ENCODE results near the gene ASIC3.

- no peak for TF ChIP-seq POLR2A (IDR thresholded peaks at IDR 0.05)
- TF ChIP-seq CTCF (IDR thresholded peaks at IDR 0.05), result no peak
Measured at GRCh38 chr7:151018421-151019129, 29.8 kb upstream of the ASIC3 start.

Data from right lobe of liver (tissue), 4 donors.